Stimulated activated CD4-positive, alpha-beta T cell treated with anti-CD3 and anti-CD28 coated beads, Interleukin-12 subunit alpha, Interleukin-12 subunit beta, amount 100 ng/mL, for 4 hours (primary cell): ENCODE results near the gene ADAM30.

Experiments used
- DNase-seq: peaks from one replicate; pipeline ENCODE4 v3.0.0-alpha.2; 2020

ADAM30 gene

DNA sequence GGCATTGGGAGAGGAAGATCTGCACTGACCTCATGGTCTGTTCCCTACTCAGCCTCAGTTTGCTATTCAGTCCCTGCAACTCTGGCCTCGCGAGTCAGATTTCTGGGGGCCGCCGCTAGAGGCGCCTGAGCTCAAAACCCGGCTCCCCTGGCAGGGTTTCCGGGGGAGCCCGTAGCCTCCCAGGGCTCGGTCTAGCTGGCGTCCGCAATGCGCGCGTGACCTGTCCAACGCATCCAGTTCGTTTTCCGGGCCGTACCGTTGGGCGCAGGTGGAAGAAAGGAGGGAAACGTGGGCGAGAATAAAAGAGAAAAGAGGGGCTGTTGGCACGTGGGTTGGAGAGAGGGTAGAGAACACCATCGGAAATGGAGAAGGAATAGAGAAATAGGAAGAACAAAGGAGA, at the start of gene ADAM30:
Gene ADAM30, minus strand, starts transcription at position 213 of the 400 bp plus-strand sequence. Its CDS starts 179 bp downstream, at position 34.
- no peak for DNase-seq

DNA sequence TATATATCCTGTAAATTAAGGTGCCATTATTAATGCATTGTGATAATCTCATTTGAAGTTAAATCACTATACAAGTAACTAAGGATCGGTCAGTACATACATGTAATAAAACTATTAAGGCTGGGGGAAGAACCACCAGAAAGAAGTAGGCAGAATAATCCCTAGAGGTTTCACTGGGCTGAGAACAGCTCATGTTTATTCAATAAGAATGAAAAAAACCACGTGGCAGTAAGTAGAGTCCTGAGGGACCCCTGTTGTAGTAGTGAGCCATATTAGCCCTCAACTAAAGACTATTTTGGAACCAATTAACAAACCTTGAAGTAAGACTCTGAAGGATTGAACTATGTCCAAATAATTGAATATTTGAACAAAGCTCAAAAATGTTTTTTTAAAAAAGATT, 46.9 kb upstream of the ADAM30 start:
- no peak for DNase-seq

- DNase-seq, result no peak
These were observed 45.1 kb upstream of the ADAM30 start for GRCh38 chr1:119941392-119941791.

- no peak for DNase-seq
These were observed 44.4 kb upstream of the ADAM30 start for GRCh38 chr1:119940697-119941096.

DNA sequence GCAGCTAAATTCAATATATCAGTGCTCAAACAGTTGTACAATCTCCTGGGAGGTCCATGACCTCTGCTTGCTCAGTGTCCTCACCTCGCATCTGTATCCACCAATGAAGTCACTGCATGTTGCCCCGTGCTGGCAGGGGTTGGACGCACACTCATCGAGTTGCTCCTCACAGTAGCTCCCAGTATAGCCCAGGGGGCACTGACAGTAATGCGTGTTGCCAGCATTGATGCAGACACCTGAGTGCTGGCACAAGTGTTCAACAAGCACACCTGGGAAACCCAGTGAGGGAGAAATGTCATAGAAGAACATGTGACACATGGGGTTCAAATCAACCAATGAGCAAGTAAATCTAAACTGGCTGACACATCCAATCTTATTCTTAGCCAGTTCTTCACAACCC, 40.9 kb upstream of the ADAM30 start:
- DNase-seq, result no peak

- DNase-seq, result no peak
These were observed 39.6 kb upstream of the ADAM30 start for GRCh38 chr1:119935915-119936314.

GRCh38 chr1:119935373-119935772, 39.1 kb upstream of the ADAM30 start:
- no peak for DNase-seq

GRCh38 chr1:119933397-119933796, 37.1 kb upstream of the ADAM30 start:
- no peak for DNase-seq

DNA sequence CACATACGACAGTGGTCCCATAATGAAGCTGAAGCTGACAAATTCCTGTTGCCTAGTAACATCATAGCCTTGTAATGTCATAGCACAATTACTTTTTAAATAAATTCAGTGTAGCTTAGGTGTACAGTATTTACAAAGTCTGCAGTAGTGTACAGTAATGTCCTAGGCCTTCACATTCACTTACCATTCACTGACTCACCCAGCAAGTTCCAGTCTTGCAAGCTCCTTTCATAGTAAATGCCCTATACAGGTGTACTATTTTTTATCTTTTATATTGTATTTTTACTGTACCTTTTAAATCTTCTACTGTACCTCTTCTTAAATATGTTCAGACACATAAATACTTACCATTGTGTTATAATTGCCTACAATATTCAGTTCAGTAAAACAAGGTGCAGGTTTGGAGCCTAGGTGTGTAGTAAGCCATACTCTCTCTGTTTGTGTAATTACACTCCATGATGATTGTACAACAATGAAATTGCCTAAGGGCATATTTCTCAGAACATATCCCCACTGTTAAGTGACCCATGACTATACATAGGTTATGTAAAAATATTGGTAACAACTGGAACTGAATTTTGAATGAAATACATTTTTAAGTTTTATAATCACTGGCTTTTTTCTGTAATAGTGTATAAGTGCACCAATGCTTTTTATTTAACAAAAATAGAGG, 33.5 kb upstream of the ADAM30 start:
- no peak for DNase-seq

DNA sequence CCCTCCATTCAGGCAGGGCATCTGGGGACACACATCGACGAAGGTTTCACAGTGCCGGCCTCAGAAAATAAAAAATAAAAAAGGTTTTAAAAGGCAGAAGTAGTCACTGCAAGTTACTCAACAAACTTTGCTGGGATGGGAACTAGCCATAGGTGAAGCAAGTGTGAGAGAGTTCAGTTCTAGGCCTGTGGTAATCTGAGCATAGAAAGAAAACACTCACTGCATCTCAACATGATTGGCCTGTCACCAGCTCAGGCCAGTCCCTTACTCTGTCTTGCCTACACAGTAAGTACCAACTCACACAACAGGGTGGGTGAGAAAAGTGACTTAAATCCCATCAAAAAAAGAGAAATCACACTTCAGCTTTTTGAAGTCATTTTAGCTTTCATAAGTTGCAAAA, 30.2 kb upstream of the ADAM30 start:
- DNase-seq, result no peak

- no peak for DNase-seq
These were observed 28.9 kb upstream of the ADAM30 start for GRCh38 chr1:119924948-119925898.

DNA sequence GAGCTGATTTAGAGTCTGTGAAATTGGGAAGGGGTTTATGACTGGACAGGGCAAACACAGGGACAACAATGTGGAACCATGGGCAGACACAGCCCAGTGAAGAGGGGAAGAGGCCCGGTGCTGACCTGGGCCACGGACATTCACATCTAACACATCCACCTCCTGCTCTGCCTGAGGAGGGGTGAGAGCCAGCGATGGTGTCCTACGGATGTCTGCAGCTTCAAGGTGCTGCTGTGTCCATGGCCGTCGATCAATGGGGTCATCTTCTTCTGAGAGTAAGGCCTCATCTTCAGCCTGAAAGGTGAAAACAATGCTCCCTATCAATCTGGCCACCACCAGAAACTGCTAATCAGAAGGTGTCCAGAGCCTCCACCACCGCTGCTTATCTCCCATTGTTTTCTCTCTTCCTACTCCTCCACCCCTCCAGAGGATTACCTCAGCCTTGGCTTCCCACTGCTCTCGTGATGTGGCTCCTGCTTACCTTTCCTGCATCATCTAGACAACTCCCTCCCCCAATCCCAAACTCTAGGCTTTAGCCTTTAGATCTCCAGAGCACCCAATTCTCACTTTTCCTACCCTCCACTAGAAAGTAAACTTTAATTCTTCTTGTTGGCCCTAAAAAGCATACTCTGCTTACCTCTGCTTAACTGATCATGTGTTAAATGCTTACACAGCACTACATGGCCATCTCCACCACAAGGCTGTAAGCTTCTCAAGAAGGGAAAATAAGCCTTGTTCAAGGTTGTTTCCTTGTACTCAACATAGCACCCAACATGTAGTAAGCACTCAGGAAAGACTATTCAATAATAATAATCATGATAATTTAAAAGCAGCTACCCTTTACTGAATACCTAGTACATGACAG, 24.0 kb upstream of the ADAM30 start:
- DNase-seq, result no peak

- no peak for DNase-seq
These were observed 22.9 kb upstream of the ADAM30 start for GRCh38 chr1:119919241-119919640.

GRCh38 chr1:119918301-119918700, 22.0 kb upstream of the ADAM30 start:
- DNase-seq, result no peak

- no peak for DNase-seq
These were observed 21.2 kb upstream of the ADAM30 start for GRCh38 chr1:119917304-119918055.

GRCh38 chr1:119915517-119915916, 19.2 kb upstream of the ADAM30 start:
- no peak for DNase-seq

DNA sequence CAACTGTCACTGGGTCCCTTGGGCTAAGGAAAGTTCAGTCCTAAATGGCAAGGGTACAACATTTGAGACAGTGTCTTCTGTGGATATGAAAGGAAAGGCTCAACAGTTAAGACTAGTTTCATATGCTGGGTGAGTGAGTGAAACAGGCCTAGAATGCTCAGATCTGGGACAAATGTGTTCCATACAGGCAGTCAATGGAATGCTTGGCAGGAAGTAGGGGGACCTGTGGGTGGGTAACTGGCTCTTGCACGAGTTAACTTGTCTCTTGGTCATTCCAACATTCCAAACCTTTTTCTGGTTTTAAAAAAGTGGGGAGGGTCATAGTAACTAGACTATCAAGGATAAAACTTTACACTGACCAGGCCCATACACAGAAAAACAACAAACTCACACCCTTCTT, 17.8 kb upstream of the ADAM30 start:
- no peak for DNase-seq

GRCh38 chr1:119912963-119913362, 16.6 kb upstream of the ADAM30 start:
- no peak for DNase-seq

DNA sequence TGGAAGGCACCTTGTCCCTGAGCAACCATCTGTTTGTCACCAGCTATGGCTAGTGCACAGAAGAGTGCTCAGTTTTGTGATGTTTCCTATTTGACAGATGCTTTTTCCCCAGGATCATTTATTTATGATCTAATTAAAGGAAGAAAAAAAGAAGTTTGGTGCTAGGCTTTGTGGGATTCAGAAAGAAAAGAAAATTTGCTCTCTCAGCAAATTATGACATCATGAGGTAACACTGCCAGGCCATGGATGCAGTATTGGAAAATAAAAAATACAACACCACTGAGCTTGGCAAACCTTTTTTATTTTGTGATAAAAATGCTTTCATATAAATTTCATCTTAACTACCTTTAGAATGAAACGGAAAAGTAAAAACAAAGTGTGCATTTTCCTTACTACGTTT, 15.5 kb upstream of the ADAM30 start:
- no peak for DNase-seq

DNA sequence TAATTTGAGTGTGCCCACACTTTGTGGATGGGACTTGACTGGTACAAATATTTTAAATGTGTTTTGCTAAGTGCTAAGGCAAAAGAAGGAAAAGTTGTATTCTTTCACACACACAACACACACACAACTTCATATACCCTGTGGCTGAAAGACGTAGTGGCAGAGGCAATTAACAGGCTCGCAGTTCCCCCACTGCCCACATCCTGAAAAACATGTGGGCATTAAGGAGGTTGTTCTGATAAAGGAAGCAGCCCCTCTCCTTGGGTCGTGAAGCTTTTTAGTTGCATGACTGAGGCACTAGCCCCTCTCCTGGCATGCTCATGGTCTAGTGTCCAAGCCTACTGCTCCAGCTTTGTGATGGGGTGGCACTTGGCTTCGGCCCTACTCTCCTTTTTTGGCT, 14.3 kb upstream of the ADAM30 start:
- no peak for DNase-seq

- no peak for DNase-seq
These were observed 13.7 kb upstream of the ADAM30 start for GRCh38 chr1:119909890-119910596.

GRCh38 chr1:119908661-119909060, 12.3 kb upstream of the ADAM30 start:
- DNase-seq, result no peak
